Middle frontal gyrus (tissue), 1 donor: Measurements from ENCODE around the gene SORCS2.
"Not testable (repeated sequence)": the region's sequence is repeated elsewhere in the genome, so short reads cannot be mapped to it uniquely, and the experiment has no call there.

Experiments
- DNase-seq: peaks from one replicate; pipeline ENCODE4 v3.0.0-alpha.2; 2015; ENCODE audit warnings: low spot score; ENCODE audit errors: extremely low spot score

Gene SORCS2

GRCh38 chr4:7569810-7570783 is 377.8 kb downstream of the SORCS2 start:
- no peak for DNase-seq

DNA sequence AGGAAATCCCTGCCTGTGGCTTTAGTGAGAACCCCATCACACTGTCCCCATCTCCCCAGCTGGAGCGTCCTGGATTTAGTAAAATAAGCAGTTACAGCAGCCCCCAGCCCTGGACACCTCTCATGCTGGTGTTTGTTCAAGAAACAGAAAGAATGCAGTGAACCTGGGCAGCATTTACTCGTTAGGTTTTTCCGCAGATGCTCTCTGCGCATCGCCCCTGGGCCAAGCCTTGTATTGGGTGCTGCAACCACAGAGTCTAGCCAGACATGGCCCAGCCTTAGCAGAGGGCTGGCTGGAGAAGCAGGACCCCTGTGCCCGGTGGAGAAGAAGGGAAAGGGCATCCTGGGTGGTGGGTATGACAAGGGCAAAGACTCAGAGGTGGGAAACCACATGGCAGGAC is 378.7 kb downstream of the SORCS2 start:
- no peak for DNase-seq

DNA sequence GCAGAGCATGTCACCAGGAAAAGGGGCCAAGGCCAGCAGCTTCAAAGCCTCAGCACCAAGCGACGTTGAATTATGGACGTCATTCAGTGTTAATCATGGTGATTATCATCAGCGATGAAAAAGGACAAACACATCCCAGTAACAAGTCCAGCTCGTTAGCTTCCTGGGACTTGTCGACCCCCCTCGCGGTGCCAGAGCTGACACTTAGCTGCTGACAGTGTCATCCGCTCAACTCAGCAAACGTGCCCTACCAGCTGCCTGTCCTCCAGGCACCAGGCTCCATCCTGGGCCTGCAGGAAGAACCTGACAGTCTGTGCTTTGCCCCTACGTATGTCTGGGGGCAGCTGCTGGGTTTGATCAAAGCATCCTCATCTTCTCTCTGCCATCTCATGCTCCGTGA is 379.4 kb downstream of the SORCS2 start:
- no peak for DNase-seq

DNA sequence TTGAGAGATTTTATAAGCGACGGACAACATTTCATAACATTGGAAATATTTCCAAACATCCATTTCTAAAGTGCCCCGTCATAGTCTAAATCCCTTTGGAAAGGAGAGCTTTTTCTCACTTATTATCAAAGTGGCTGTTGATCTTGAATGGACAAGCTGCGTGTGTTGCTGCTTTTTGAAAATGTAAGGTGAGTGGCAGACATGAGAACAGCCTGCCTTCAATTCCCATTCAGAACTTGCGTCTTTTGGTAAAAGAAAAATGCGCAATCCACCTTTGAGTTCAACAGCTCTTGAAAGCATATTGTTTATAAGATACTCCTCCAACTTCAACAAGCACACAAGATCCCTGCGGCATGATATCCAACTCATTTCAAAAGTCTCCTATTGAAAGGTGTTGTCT is 380.6 kb downstream of the SORCS2 start:
- DNase-seq, result no peak

DNA sequence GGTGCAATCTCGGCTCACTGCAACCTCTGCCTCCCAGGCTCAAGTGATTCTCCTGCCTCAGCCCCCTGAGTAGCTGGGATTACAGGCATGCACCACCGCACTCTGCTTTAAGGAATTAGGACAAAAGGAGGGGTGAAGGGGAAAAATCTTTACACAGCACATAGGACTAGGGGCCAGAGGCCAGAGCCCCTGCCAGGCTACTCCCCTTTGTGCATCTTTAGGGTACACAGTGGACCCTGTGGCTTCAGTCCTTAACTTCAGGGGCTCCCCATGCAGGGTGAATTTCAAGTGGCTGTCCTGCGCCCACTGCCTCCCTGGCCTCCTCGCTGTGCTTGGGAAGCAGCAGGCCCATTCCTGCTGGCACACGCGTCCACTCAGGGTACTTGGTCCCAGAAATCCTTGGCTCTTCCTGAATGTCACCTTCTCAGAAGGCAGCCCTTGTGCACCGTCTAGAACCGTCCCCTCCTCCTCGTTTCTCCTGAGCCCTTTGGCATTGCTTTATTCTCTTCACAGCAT is 381.3 kb downstream of the SORCS2 start:
- DNase-seq, result no peak

DNA sequence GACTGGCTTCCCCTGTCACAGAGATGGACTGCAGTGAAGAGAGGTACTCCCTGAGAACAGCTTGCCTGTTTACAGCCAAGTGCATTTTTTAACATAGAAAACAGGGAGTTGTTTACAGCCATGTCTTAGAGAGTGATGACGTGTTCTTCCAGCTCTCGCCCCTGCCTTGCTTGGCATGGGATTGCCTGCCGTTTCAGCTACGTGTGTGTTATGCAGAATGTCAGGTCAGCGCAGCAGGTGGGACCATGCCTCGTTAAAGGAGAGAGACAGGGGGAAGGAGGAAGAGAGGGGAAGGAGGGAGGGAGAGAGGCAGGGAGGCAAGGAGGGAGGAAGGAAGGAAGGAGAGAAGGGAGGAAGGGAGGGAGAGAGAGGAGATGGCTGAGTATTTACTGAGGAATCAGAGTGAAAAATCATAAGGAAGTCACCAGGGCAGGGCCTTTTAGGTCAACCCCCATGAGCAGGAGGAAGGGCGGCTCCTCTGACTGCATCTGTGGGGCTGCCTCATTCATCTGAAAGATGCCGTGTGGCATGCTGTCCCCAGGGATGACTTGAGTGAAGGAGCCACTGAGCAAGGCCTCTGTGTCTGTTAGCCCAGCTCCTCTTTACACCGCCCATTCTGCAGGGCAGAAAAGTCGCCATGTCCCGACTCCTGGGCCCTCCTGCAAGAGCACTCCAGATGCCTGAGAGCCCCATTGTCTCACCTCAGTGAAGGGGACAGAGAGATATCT is 382.1 kb downstream of the SORCS2 start:
- DNase-seq, result no peak

GRCh38 chr4:7575426-7575825 is 383.1 kb downstream of the SORCS2 start:
- DNase-seq, result no peak

DNA sequence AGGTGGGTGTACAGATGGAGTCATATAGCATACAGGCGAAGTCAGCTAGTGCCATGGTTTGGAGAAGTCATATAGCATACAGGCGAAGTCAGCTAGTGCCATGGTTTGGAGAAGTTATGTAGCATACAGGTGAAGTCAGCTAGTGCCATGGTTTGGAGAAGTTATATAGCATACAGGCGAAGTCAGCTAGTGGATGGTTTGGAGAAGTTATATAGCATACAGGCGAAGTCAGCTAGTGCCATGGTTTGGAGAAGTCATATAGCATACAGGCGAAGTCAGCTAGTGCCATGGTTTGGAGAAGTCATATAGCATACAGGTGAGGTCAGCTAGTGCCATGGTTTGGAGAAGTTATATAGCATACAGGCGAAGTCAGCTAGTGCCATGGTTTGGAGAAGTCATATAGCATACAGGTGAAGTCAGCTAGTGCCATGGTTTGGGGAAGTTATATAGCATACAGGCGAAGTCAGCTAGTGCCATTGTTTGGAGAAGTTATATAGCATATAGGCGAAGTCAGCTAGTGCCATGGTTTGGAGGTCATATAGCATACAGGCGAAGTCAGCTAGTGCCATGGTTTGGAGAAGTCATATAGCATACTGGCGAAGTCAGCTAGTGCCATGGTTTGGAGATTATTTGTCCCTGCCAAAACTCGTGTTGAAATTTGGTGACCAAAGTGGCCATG is 385.2 kb downstream of the SORCS2 start:
- DNase-seq, result not testable (repeated sequence)

GRCh38 chr4:7581477-7581876 is 389.1 kb downstream of the SORCS2 start:
- no peak for DNase-seq

- no peak for DNase-seq
Measured at GRCh38 chr4:7582313-7583097, 390.2 kb downstream of the SORCS2 start.

DNA sequence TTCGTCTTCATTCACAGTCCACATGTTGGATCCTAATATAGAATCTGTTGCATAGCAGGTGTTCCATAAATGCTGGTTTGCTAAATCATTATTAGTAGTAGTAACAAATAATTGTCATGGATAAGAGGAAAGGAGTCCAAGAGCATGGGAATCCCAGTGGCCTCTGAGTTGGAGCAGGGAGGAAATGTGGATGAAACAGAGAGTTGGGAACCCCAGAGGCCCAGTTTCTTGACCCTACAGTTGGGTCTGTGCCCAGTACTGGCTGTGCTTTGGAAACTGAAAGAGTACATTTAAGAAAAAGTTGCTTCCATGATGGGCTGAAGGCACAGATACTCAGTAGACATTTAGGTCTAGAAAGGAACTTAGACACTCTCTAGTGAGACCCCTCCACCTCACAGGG is 391.8 kb downstream of the SORCS2 start:
- DNase-seq, result no peak

DNA sequence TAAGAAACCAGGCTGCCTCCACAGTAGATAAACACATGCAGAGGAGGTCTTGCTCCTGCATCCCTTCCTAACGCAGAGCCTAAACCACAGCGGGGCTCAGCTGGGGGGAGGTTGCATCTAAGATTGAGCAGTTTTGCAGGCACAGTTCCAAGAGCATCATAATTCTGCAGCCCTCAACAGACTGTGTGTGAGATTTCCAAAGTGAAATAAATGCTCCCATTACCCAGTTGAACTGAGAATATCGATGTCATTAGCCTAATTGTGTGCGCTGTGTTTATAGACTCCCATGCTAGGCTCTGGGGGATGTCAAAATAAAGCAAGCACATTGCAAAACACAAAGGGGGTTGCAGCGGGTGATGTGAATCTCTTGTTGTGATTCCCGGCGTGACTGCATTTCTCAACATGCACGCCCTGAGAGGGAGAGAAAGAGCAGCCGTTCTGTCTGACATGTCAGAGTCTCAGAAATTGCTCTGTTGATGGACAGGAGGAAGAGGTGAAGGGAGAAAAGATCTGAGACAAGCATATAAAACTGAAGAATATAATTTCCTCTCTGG is 392.3 kb downstream of the SORCS2 start:
- no peak for DNase-seq

DNA sequence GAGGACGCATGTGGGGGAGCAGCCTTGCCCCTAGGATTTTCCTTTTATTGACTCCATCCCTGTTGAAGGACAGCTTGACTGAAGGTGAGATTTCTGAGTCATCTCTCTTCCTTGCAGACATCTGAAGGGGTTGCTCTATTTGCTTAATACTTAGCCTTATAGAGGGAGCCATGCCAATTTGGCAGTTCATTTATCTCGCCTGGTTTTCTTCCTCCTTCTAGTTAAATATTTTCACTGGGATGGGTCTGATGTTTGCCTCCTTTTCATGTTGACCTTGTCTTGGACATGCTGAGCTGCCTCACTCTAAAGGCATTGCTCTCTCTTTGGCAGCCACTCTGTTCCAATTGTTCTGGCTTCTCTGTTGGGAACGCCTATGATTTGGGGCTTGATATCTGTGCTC is 393.4 kb downstream of the SORCS2 start:
- DNase-seq, result no peak

GRCh38 chr4:7587433-7588405 is 395.4 kb downstream of the SORCS2 start:
- DNase-seq, result no peak

- DNase-seq, result no peak
Measured at GRCh38 chr4:7590189-7590588, 397.9 kb downstream of the SORCS2 start.

GRCh38 chr4:7590899-7591298 is 398.6 kb downstream of the SORCS2 start:
- no peak for DNase-seq

- no peak for DNase-seq
Measured at GRCh38 chr4:7591409-7592053, 399.2 kb downstream of the SORCS2 start.

DNA sequence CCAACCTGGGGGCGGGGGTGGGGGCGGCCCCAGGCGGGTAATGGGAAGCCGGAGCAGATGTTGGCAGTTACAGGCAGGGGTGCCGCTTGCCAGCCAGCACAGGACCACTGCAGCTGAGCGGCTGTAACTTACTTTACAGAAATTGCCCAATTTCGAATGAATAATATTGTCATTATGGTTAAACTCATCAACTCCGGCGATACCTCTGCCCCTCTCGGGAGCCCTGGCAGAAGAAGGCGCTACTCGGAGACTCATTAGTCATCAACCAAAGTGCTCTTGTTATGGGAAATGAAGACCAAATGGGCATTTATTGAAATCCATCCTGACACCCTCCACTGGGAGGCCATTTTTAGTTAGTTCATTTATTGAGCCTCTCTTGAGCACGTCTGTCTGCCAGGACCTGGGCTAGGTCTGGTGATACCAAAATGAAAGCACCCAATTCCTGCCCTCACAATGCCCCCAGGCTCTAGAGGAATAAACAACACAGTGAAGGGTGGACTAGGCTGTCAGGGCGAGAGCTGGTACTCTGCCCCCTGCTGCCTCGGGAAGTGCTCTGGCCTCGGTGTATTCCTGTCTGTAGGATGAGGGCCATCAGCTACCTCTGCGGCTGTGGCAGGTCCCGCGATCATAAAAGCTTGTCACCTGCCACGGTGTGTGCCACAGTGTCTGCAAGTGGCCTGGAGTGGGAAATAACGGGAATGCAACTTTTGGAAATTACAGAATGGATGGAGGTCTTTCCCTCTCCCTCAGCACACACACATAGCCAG is 401.5 kb downstream of the SORCS2 start:
- no peak for DNase-seq
